ENCODE measurements around the gene DIO3. TPM values are rescaled to one million over a fixed set of nuclear protein-coding genes. Genes with fewer than 3 reads are reported as not detected.

The DIO3 gene
- total RNA-seq, 1 donor from 2014 or later: 16.1 TPM

DNA sequence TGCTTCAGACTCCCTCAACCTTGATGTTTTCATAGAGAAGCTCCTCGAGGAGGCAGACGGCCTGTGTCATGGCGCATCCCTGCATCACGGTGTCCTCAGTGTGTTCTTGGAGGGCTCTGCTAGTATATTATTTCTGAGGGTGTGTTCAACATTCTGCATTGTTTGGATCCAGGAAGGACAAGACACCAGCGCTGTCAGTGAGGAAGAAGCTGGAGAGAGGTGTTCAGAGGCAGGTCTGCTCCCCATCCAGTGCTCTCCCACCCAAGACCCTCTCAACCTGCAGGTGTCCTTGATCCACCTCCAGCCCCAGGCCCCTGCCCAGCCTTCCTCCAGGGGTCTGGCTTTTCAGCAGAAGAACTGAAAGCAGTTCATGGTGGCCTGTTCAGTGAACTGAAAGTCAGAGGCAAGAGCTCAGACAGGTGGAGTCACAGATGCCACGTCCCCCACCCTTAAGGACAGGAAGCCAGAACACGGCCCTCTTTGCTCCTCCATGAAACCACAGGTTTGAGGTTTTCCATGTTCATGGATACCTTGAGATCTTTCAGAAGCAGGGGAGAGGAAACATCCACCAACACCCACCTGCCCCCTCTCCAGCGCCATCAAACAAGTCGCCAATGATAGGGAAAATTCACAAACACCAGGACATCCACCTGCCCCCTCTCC, 37.4 kb downstream of the DIO3 start:
- no peaks in the 10 kb centered on the region for H3K36me3 Mint-ChIP-seq
- no peak overlapping the region for H3K4me3 Mint-ChIP-seq
- peaks cover 3% of the 10 kb centered on the region for H3K27me3 Mint-ChIP-seq
- H3K4me1 Mint-ChIP-seq (ENCODE audit: unreplicated experiment): no peaks in the 10 kb centered on the region
- H3K27ac Mint-ChIP-seq: no peak overlapping the region
- no peak for DNase-seq (ENCODE audit: extremely low spot score, unreplicated experiment)
- TF ChIP-seq, protein P1, sequence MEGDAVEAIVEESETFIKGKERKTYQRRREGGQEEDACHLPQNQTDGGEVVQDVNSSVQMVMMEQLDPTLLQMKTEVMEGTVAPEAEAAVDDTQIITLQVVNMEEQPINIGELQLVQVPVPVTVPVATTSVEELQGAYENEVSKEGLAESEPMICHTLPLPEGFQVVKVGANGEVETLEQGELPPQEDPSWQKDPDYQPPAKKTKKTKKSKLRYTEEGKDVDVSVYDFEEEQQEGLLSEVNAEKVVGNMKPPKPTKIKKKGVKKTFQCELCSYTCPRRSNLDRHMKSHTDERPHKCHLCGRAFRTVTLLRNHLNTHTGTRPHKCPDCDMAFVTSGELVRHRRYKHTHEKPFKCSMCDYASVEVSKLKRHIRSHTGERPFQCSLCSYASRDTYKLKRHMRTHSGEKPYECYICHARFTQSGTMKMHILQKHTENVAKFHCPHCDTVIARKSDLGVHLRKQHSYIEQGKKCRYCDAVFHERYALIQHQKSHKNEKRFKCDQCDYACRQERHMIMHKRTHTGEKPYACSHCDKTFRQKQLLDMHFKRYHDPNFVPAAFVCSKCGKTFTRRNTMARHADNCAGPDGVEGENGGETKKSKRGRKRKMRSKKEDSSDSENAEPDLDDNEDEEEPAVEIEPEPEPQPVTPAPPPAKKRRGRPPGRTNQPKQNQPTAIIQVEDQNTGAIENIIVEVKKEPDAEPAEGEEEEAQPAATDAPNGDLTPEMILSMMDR (conservative IDR thresholded peaks at IDR 0.05): no peak
- H3K9me3 Mint-ChIP-seq: no peaks in the 10 kb centered on the region

DNA sequence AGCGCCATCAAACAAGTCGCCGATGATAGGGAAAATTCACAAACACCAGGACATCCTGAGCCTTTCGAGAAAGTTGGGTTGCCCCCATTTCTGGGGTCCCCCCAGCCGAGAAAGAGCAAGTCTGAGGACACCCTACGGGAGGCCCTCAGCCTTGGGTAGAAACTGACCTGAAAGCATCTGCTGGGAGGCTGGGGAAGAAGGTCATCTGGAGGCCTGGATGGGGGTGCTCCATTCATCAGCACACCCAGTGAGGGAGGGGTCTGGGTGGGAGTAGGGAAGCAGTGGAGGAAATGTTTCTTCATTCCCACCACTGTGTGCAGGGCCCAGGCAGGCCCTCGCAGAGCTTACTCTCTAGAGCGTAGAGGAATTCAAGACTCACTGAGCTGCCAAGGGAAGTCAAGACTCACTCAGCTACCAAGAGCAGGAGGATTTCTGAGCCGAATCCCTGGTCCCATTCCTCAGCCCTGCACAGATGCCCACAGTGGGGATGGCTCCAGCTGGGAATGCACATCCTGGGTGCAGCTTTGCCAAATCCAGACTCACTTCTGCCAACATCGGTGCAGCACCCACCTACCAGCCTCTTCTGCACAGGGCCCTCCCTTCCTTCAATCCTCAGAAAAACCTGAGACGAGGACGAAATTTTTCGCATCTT, 38.1 kb downstream of the DIO3 start:
- TF ChIP-seq, protein P1 (conservative IDR thresholded peaks at IDR 0.05): no peak
- Mint-ChIP-seq H3K9me3 (no peaks in the 10 kb centered on the region), H3K27me3 (peaks cover 3% of the 10 kb centered on the region), H3K36me3 (no peaks in the 10 kb centered on the region), H3K4me1 (ENCODE audit: unreplicated experiment) (no peaks in the 10 kb centered on the region), H3K4me3 (no peak overlapping the region), H3K27ac (no peak overlapping the region)
- no peak for DNase-seq (ENCODE audit: extremely low spot score, unreplicated experiment)

DNA sequence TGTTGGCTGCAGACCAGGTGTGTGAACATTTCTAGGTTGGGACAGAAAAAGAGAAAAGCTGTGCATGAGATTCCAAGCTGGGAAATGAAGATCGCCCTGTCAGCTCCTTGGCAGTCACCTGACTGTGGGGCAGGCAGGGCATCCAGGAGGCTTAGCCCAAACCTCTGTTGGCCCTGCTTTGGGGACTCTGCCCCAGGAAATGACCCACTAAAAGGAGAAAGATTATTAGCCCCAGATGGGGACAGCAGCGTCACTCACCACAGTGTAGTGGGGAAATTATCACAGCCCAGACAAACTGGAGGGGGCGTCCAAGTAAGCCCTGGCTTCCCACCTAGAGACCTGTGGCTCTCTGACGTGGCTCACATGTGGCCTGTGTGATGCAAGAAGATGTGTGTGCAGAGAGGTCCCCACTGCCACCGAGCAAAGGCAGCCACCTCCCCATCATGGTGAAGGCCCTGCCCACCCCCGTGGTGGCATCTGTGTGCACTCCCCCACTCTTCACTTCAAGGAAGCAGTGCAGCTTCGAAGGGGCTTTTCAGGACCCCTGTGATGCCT, 39.1 kb downstream of the DIO3 start:
- H3K9me3 Mint-ChIP-seq: no peaks in the 10 kb centered on the region

DNA sequence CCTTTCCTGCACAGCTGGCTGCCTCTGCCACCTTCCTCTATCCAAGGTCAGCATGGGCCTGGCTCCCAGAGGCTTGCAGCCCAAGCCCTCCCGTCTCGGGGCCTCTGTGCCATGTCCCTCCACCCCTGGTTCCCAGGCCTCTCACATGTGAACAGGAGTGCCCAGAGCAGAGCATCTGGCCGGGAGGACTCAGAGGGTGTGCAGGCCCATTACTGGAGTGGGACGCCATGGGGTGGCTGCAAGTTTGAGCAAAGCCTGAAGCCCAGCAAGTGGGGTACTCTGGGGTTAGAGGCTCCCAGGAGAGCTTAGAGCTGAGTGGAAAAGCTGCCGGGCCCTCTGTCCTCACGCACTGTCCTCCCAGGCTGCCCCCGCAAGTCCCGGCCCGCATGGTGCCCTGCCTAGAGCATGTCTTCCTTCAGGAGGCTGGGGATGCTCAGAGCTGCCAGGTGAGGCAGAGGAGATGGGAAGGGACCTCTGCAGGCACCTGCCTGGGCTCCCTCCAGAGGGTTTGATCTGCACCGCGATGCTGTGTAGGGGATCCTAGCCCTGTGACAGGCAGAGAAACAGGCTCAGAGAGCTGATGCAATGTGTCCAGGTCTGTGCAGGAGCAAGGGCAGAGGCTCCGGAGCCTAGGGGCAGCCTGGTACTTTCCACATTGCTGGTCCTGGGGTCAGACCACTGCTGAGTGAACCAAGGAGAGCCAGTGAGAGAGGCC, 39.8 kb downstream of the DIO3 start:
- peak; percentile 65 for DNase-seq (ENCODE audit: extremely low spot score, unreplicated experiment)

More for the DNA sequence above, 39.1 kb downstream of the DIO3 start:
- Mint-ChIP-seq H3K4me1 (ENCODE audit: unreplicated experiment) (no peaks in the 10 kb centered on the region), H3K4me3 (no peak overlapping the region), H3K27me3 (peaks cover 8% of the 10 kb centered on the region), H3K36me3 (no peaks in the 10 kb centered on the region), H3K27ac (no peak overlapping the region)
- TF ChIP-seq, protein P1 (conservative IDR thresholded peaks at IDR 0.05): no peak
- no peak for DNase-seq (ENCODE audit: extremely low spot score, unreplicated experiment)

More for the DNA sequence above, 39.8 kb downstream of the DIO3 start:
- Mint-ChIP-seq H3K4me3 (no peak overlapping the region), H3K27ac (no peak overlapping the region), H3K36me3 (no peaks in the 10 kb centered on the region), H3K9me3 (no peaks in the 10 kb centered on the region), H3K4me1 (ENCODE audit: unreplicated experiment) (no peaks in the 10 kb centered on the region), H3K27me3 (peaks cover 15% of the 10 kb centered on the region)
- TF ChIP-seq, protein P1 (conservative IDR thresholded peaks at IDR 0.05): no peak
